Measurements from ENCODE around the gene CCDC102B.

Gene CCDC102B

DNA sequence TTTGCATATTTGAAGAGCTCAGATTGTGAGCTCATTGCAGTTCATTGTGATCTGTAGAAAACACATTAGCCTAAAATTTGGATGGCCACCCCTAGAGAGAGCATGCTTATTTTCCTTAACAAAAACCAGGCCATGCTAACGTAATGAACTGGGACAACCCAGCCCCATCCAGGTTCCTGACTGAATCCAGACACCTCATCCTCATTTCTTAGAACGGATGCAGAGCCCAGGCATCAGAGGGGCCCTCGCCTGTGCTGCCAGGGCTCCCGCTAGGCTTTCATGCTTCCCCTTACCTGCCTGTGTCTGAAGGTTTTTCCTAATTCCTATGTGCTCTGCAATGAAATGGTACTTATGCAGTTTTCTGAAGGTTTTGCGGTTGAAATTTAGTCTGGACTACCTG is 171.1 kb downstream of the CCDC102B start:
- no peak overlapping the region for H3K4me2 ChIP-seq (ENCODE audit: low read depth, low read length, poor library complexity, severe bottlenecking)
- no peaks in the 10 kb centered on the region for H3F3A ChIP-seq (ENCODE audit: insufficient read depth)
- H4K20me1 ChIP-seq (ENCODE audit: low read depth, low read length) = no peaks in the 10 kb centered on the region
- H3K9me3 ChIP-seq (ENCODE audit: insufficient read depth, low read length) = no peaks in the 10 kb centered on the region
- H2AFZ ChIP-seq (ENCODE audit: low read depth, low read length, severe bottlenecking) = no peak overlapping the region
- TF ChIP-seq EZH2phosphoT487 (conservative IDR thresholded peaks at IDR 0.05; ENCODE audit: low read length) = no peak
- TF ChIP-seq, protein P1, sequence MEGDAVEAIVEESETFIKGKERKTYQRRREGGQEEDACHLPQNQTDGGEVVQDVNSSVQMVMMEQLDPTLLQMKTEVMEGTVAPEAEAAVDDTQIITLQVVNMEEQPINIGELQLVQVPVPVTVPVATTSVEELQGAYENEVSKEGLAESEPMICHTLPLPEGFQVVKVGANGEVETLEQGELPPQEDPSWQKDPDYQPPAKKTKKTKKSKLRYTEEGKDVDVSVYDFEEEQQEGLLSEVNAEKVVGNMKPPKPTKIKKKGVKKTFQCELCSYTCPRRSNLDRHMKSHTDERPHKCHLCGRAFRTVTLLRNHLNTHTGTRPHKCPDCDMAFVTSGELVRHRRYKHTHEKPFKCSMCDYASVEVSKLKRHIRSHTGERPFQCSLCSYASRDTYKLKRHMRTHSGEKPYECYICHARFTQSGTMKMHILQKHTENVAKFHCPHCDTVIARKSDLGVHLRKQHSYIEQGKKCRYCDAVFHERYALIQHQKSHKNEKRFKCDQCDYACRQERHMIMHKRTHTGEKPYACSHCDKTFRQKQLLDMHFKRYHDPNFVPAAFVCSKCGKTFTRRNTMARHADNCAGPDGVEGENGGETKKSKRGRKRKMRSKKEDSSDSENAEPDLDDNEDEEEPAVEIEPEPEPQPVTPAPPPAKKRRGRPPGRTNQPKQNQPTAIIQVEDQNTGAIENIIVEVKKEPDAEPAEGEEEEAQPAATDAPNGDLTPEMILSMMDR (IDR thresholded peaks at IDR 0.05; ENCODE audit: insufficient read depth, low read length, poor library complexity, severe bottlenecking) = no peak
- no peaks in the 10 kb centered on the region for H3K36me3 ChIP-seq (ENCODE audit: low read length)
- H3K9me2 ChIP-seq (replicated peaks; ENCODE audit: insufficient read depth, low read length) = no peaks in the 10 kb centered on the region; the same call in 1 of the 2 replicates
- no peaks in the 10 kb centered on the region for H3K27me3 ChIP-seq (ENCODE audit: low read length)
- no peak overlapping the region for H3K4me3 ChIP-seq (ENCODE audit: insufficient read depth, low read length, poor library complexity, severe bottlenecking)
- H3K79me2 ChIP-seq (ENCODE audit: insufficient read depth, low read length) = no peaks in the 10 kb centered on the region
- no peak overlapping the region for H3K27ac ChIP-seq (ENCODE audit: low read depth, low read length)
- H3K9ac ChIP-seq (ENCODE audit: low read length) = no peak overlapping the region

DNA sequence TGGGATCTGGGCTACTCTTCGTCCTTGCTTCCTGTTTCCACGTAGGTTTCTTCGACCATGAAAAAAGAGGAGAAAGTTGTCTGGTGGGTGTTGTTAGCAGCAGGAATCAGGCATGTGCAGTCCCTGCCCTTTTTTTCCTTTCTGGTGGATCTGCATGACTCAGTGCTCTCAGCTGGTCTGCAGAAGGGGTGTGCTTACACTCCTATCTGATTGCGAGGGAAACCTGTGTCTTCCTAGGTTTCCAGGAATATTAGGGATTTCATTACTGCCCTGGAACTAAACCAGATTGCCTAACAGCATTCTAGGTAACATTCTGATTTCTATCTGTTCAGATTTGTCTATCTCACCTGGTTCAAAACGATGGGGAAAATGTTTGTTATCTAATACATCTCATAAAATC is 174.3 kb downstream of the CCDC102B start:
- no peaks in the 10 kb centered on the region for H3K9me3 ChIP-seq (ENCODE audit: insufficient read depth, low read length)
- H3K4me3 ChIP-seq (ENCODE audit: insufficient read depth, low read length, poor library complexity, severe bottlenecking) = no peak overlapping the region
- no peaks in the 10 kb centered on the region for H3F3A ChIP-seq (ENCODE audit: insufficient read depth)
- H3K4me2 ChIP-seq (ENCODE audit: low read depth, low read length, poor library complexity, severe bottlenecking) = no peak overlapping the region
- TF ChIP-seq EZH2phosphoT487 (conservative IDR thresholded peaks at IDR 0.05; ENCODE audit: low read length) = no peak
- TF ChIP-seq, protein P1 (IDR thresholded peaks at IDR 0.05; ENCODE audit: insufficient read depth, low read length, poor library complexity, severe bottlenecking) = no peak
- no peaks in the 10 kb centered on the region for H3K9me2 ChIP-seq (replicated peaks; ENCODE audit: insufficient read depth, low read length)
- H2AFZ ChIP-seq (ENCODE audit: low read depth, low read length, severe bottlenecking) = no peak overlapping the region
- H3K36me3 ChIP-seq (ENCODE audit: low read length) = no peaks in the 10 kb centered on the region
- H3K27ac ChIP-seq (ENCODE audit: low read depth, low read length) = no peak overlapping the region
- H3K27me3 ChIP-seq (ENCODE audit: low read length) = no peaks in the 10 kb centered on the region
- no peaks in the 10 kb centered on the region for H3K79me2 ChIP-seq (ENCODE audit: insufficient read depth, low read length)
- no peaks in the 10 kb centered on the region for H4K20me1 ChIP-seq (ENCODE audit: low read depth, low read length)
- H3K9ac ChIP-seq (ENCODE audit: low read length) = no peak overlapping the region

DNA sequence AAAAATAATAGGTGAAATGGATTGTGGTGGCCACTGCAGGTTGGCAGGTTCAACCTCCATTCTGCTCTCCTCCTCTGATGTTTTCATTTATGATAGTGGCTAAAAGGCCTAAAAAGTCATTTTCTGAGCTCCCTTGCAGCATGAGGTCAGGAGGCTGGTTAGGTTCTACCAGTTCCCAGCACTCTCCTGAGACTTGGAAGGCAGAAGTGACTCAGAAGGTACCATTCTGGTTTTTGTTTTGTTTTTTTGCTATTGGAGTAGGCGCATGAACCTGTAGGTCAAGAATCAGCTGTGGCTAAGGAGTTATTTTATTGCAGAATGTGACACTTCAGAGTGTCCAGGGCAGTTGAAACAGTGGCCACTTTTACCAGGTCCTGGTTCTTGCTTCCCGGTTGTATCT is 181.9 kb downstream of the CCDC102B start:
- Histone ChIP-seq H2AFZ (ENCODE audit: low read depth, low read length, severe bottlenecking) (no peak overlapping the region), H3K4me3 (ENCODE audit: insufficient read depth, low read length, poor library complexity, severe bottlenecking) (no peak overlapping the region), H3K9me3 (ENCODE audit: insufficient read depth, low read length) (no peaks in the 10 kb centered on the region), H3K27ac (ENCODE audit: low read depth, low read length) (no peak overlapping the region), H3K27me3 (ENCODE audit: low read length) (no peaks in the 10 kb centered on the region), H4K20me1 (ENCODE audit: low read depth, low read length) (no peaks in the 10 kb centered on the region), H3K4me2 (ENCODE audit: low read depth, low read length, poor library complexity, severe bottlenecking) (no peak overlapping the region), H3F3A (ENCODE audit: insufficient read depth) (no peaks in the 10 kb centered on the region), H3K79me2 (ENCODE audit: insufficient read depth, low read length) (no peaks in the 10 kb centered on the region), H3K36me3 (ENCODE audit: low read length) (no peaks in the 10 kb centered on the region), H3K9ac (ENCODE audit: low read length) (no peak overlapping the region), H3K9me2 (replicated peaks; ENCODE audit: insufficient read depth, low read length) (no peaks in the 10 kb centered on the region)
- TF ChIP-seq EZH2phosphoT487 (conservative IDR thresholded peaks at IDR 0.05; ENCODE audit: low read length) = no peak
- TF ChIP-seq, protein P1 (IDR thresholded peaks at IDR 0.05; ENCODE audit: insufficient read depth, low read length, poor library complexity, severe bottlenecking) = no peak

All from SU-DHL-6 (cell line).